ENCODE measurements around the gene RHOG.
"Not testable (repeated sequence)": the region's sequence is repeated elsewhere in the genome, so short reads cannot be mapped to it uniquely, and the experiment has no call there.

The RHOG gene

DNA sequence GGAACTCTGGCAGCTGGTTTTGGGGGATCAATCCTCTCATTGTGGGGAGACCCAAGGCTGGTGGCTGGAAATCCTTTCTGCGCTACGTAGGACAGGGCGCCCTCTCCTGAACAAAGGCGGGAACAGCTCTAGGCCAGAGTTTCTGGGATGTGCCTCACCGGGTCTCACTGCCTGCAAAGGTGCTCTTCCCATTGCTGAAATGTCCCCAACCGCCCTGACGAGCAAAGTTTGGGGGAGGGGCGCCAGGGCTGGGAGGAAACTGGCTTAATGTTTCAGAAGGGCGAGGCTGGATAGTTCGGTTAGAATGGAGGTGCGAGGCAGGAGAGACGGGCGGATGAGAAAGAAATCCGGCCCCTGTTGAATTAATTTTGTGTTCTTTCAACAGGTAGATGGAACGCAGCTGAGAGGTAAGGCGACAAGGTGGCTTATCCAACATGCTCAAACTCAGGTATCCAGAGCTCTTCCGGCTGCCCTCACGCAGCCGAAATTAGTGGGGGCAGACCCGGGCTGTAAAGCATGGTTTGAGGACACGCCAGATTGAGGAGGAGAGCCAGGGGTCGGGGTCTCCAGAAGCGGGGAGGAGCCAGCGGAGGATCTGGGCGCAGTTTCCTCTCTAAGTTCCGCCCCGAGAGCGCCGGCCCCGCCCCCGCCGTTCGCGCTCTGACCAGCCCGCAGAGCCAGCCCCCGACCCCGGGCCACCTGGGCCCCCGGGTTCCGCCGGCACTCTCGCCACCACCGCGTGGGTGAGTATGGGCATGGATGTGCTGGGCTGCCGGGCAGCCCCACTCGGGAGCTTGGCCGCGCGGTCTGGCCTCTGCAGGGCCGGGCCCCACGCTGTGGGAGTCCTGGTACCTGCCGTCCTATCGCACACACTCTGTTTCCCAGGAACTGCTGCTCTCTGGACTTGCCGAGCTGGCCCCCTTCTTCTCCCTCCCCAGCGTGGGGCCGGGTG is 32.6 kb downstream of the RHOG start, which contains the start of gene PGAP2:
TSS of gene PGAP2 (plus strand) at position 652 of the 952 bp plus-strand sequence. CDS start 2,700 bp downstream, outside the sequence.
- peak; percentile 83 for DNase-seq

DNA sequence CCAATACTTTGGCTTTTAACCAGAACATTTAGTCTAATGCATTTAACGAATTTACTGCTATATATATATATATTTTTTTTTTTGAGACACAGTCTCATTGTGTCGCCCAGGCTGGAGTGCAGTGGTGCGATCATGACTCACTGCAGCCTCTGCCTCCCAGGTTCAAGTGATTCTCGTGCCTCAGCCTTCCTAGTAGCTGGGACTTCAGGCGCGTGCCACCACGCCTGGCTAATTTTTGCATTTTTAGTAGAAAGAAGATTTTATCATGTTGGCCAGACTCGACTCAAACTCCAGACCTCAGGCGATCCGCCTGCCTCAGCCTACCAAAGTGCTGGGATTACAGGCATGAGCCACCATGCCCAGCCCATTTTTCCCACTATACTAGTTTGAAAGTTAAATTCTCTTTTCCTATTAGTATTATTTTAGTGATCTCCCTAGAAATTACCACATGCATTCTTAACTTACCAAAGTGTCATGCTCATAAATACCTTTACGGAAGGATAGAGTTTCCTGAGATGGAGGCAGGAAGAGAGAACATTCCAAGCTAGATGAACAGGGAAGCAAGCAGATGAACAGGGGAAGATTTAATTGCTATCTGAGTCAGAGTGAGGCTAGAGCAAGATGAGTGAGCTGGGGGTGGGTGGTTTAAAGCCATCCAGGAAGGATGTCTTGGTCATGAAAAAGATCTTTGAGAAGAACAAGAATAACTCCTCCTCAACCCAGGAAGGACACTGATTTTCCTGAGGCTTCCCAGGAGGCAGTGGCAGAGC is 36.8 kb downstream of the RHOG start:
- no peak for DNase-seq

DNA sequence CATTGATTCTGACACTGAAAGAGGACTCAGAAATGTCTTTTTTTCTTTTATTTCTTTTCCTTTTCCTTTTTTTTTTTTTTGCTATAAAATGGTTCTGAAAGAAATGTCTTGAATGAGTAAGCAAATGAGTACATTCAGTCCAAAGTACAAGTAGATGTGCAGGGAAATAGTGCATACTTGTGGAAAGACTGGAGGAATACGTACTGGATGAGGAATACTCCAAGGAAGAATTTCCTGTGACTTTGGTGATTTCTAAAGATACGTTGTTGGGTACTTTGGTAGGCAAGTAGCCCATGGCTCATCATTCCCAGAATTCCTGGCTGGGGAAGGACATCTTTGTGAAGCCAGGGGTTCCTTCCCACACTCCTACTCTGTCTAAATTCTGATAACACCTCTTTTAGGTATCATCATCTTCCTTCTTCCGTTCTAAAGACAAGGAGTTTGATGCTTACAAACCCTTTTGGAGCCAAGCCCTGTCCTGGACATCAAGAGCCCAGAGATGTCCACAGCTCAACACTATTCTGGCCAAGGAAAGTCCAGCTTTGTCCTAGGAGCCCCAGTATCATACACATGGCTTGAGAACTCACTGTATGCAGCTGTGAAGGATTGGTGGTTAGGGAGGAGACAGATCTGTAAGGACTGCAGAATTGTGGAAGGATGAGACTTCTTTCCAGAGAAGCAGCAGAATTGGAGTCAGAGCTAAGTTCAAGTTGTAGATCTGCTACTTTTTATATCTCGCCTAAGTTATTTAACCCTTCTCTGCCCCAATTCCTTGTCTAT is 38.6 kb downstream of the RHOG start:
- no peak for DNase-seq

DNA sequence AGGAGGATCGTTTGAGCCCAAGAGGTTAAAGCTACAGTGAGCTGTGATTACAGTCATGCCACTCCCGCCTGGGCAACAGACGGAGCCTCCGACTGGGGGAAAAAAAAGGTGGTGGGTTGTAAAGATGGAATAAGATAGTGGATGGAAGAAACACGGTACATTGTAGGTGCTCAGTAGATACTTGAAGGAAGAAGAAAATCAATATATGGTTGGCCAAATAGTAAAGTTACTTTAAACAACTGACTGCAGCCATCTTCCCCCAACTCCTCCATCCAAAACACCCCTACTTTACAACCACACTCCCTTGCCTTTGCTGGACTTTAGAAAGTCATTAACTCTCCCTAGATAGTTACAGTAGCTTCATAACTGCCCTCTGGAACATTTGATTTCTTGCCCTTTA is 40.9 kb downstream of the RHOG start:
- DNase-seq: no peak

DNA sequence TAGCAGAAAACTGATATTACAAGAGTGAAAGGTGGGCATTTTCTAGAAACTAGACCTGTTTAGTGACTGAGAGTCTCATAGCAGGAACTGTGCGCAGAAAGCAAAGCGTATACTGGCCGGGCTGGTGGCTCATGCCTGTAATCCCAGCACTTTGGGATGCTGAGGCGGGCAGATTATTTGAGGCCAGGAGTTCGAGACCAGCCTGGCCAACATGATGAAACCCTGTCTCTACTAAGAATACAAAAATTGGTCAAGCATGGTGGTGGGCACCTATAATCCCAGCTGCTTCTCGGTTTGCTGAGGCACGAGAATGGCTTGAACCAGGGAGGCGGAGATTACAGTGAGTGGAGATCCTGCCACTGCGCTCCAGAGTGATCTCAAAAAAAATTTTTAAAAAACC is 41.6 kb downstream of the RHOG start:
- DNase-seq: no peak

DNA sequence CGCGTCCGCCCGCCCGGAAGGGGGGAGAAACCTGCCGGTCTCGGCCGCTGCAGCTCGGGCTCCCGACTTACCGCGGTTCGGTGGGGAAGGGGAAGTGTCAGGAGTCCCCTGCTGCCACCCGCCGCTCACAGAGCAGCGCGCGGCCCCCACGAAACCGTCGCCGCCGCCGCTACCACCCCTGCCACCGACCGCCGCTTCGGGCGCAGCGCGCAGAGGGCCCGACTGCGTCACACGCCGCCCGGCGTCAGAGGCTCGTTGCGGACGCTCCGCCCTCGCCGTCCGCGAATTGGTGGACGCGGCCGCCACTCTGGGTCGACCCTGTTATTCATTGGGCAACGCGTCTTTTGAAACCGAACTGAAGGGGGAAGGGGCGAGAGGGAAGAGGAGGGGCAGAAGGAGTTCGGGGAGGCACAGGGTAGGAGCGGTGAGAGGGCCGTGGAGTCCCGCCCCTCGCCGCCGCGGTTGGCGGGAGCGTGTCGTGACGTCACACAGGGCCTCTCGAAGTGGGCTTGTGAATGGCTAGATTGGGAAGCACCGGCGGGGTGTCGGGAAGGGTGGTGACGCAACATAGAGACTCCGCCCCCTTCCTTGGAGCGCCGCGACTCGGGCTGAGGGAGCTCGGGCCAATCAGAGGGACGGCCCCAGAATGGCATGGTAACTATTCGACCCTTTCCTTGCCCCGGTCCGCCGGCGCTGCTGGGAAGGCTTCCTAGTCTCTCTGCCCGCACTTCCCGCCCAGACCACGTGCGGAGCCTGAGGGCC is 43.2 kb downstream of the RHOG start, which contains the start of gene NUP98:
TSS of gene NUP98 (minus strand) at position 226 of the 762 bp plus-strand sequence. CDS start 15,437 bp downstream, outside the sequence.
- peak; percentile 100 for DNase-seq

DNA sequence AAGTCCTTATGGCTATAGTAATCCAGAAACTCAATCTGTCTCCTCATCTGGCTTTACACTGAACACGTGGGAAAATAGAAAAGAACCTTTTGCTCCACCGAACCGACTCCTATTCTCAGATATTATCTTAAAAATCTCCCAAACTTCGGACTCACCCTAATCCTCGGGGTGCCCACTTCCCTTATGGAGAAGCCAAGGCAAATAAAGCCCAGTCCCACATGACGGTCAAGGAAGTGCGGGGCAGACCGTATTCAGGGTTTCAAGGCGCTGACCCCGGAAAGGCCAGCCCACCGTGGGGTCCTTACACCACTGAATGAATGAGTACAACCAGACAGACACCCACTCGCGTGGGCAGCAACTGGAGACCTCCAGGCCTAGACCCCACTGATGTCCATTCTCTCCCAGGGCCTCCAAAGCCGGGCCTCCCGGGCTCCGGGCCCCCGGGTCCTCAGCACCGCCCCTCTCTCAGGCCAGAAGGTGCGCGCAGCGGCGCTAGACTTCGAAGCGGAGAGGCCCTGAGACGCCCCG is 43.9 kb downstream of the RHOG start:
- no peak for DNase-seq

DNA sequence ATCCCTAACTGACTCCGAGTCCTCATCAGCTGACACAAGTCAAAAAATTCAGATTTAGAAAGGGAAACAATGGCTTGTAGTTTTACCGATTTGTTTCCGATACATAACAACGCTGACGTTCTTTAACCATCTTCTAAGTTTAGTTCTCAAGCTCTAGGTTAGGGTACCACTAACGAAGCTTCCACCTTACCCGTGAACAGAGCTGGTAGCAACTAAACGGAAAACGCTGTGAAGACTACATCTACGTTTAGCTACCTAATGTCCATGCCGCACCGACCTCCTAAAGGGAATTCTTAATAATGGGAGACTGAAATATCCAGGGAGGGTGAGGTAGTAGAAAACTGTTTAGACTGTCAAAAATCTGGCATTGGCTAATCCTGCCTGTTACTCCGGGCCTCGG is 44.4 kb downstream of the RHOG start:
- DNase-seq: no peak

DNA sequence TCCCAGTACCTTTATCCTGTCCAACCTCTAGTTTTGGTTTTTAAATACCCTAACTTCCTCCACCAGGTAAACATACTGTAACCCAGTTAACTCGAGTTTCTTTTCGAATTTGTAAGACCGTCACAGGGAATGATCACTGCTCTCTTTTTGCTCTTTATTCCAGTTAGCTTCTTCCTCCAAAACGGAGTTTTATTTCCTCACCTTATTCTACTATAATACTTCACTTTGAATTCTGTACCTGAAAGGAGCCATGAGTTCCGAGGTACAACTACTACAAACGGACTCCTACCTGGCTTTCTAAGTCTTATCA is 44.8 kb downstream of the RHOG start:
- DNase-seq: no peak

DNA sequence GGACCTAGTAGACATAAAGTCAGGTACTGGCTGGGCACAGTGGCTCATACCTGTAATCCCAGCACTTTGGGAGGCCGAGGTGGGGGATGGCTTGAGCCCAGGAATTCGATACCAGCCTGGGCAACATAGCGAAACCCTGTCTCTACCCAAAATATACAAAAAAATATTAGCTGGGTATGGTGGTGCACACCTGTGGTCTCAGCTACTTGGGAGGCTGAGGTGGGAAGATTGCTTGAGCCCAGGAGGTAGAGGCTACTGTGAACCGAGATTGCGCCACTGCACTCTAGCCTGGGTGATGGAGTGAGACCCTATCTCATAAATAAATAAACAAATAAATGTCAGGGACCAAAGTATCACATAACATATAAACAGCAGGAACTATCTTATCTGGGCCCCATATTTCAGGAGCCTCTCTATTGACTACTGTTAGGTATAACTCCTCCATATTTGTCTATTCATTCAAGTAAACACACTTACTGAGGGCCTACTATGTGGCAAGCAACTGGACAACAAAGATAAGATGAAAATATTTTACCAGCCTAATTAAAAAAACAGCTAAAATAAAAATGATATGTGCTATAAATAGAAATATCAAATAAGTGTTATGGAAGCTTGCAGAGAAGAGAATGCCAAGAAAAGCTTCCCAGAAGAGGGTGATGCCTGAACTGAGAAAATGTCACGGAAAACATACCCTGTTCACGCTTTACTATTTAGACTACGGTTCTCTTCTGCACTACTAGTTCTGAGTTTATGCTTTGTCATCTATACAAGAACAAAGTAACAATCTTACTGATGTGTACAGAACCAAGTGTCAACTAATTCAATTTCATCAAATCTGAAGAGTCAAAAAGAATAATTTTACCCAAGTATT is 45.4 kb downstream of the RHOG start:
- no peak for DNase-seq

DNA sequence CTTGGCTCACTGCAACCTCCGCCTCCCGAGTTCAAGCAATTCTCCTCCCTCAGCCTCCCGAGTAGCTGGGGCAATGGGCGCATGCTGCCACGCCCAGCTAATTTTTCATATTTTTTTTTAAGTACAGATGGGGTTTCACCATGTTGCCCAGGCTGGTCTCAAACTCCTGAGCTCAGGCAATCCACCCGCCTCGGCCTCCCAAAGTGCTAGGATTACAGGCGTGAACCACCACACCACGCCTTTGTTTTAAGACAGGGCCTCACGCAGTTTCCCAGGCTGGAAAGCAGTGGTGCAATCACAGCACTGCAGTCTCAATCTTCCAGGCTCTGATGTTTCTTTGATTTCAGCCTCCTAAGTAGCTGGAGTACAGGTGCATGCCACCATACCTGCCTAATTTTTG is 46.4 kb downstream of the RHOG start:
- DNase-seq: not testable (repeated sequence)

DNA sequence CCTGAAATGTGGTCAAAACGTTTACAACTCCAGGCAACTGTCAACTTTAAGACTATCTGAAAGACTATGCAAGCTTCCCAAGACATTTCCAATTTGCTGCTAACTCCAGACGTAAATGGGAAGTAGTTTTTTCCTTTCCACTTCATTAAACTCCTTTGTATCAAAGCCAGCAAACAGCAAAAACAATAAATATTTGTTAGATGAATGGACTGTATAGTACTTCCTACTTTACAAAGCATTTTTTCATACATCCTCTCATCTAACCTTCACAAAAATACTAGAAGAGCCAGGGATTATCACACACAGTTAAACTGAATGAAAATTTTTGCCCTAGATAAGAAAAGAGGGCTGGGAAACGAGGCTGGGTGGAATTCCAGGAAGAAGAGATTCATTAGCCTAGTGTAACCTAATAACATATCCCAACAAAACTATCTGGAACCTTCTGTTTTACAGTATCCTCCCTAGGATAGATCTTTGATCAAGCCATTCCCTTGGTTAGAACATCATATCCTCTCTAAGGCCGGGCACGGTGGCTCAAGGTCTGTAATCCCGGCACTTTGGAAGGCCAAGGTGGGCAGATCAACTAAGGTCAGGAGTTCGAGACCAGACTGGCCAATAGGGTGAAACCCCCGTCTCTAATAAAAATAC is 53.9 kb downstream of the RHOG start:
- no peak for DNase-seq

DNA sequence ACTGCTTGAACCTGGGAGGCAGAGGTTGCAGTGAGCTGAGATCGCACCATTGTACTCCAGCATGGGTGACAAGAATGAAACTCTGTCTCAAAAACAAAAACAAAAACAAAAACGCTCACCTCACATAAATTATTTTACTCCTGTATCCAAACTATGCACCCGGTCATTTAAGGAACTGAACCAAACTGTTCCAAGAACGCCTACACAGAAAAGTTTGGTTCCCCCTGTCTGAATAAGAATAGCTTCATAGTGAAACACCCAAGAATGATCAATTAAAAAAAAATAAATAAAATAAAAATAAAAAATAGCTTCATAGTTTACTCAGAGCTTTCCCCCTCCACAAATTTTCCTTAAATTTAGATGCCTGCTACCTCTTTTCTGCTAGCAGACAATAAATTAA is 57.1 kb downstream of the RHOG start:
- no peak for DNase-seq

DNA sequence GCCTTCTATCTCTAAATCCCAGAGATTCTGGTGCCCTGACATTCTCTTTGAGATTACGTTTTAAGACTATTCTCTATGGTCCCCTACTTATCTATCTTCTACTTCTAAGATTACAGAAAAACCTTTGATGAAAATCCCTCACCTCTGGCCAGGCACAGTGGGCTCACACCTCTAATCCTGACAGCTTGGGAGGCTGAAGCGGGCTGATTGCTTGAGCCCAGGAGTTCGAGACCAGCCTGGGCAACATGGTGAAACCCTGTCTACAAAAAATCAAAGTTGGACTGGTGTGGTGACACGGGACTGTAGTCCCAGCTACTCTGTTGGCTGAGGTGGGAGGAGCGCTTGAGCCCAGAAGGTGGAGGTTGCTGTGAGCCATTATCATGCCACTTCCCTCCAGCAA is 57.8 kb downstream of the RHOG start:
- DNase-seq: no peak

DNA sequence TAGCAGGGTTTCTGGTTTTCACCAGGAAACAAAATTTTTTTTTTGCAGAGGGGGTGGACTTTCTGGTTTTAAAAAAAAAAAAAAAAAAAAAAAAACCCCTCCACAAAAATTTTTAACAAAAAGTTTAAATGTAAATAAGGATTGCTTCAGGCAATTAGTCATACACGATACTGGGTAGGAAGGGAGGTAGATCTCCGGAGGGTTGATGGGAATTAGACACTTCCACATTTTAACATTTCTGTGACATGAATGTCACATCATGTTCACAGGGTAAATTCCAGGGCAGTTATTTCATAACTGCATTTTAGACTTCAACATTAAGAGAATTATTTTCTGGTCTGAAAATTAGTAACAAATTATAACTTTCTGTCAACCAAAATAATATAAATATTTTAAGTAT is 59.3 kb downstream of the RHOG start:
- peak; percentile 65 for DNase-seq

All from hematopoietic multipotent progenitor cell treated with erythropoietin and hydrocortisone succinate and interleukin-3 and kit ligand, for 4 days (in vitro differentiated cells).